DOHH2 (cell line): ENCODE data around the gene IFIT3.
A peak's percentile ranks its signal among the peaks of the same experiment; 100 is the strongest.

Experiments used
- EZH2phosphoT487 ChIP-seq: fragments of 200-600 bp; sonication (generic); IDR thresholded peaks from 2 replicates; pipeline ENCODE4 v1.6.1; 2017; ENCODE audit warnings: borderline replicate concordance, mild to moderate bottlenecking, antibody characterized with exemption, low read length, moderate library complexity, mixed read lengths
- TF ChIP-seq, protein P1 (sequence below): fragments of 200-600 bp; sonication (generic); IDR thresholded peaks from one replicate; pipeline ENCODE4 v1.5.1; 2014; ENCODE audit warnings: antibody characterized with exemption, mild to moderate bottlenecking, low read depth, low read length; ENCODE audit not compliant: poor library complexity, severe bottlenecking

DNA sequence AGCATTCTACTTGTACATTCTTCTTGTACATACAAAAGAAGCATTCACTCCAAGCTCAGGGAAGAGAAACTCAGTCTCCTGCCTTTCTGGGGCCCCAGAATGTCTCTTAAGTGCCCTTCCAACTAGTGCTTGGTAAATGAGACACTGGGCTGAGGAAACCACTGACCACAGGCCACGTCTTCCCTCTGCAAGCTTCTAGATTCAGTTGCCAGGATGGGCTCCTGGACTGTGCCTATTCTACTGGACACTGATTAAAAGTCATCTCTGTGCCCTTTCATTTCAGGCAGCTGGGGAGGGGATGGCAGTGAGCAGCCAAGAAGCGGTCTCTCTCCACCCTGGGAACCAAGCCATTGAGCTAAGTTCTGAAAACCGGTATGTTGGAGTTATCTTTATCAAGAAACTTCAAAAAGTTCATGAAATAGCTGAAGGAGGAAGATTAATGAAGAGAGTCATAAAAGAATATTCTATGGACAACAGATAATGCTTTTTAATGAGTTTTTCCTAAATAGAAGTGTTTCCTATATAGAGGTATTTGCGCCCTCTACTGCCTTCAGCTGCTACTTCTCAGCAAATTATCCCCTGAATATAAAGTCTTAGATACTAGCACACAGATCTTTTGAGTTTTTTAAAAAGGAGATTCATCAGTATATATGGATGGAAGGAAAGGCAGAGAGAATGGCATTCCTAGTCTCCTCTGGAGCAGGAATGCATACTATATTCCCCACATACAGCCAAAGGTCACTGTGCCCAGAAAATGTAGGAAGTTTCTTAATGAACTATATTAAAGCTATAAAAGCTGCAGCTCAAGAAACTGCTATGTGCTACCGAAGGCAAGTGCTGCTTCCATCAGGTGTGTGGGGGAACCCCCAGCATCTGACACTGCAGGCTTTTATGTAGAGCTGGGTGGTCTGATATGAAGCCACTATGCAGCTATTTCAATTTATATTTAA lies 41.6 kb downstream of the IFIT3 start:
- TF ChIP-seq, protein P1, sequence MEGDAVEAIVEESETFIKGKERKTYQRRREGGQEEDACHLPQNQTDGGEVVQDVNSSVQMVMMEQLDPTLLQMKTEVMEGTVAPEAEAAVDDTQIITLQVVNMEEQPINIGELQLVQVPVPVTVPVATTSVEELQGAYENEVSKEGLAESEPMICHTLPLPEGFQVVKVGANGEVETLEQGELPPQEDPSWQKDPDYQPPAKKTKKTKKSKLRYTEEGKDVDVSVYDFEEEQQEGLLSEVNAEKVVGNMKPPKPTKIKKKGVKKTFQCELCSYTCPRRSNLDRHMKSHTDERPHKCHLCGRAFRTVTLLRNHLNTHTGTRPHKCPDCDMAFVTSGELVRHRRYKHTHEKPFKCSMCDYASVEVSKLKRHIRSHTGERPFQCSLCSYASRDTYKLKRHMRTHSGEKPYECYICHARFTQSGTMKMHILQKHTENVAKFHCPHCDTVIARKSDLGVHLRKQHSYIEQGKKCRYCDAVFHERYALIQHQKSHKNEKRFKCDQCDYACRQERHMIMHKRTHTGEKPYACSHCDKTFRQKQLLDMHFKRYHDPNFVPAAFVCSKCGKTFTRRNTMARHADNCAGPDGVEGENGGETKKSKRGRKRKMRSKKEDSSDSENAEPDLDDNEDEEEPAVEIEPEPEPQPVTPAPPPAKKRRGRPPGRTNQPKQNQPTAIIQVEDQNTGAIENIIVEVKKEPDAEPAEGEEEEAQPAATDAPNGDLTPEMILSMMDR, result peak; percentile 66
- TF ChIP-seq EZH2phosphoT487, result no peak
